A673 (cell line): ENCODE data around the gene KIAA1614. TPM values are rescaled to one million over a fixed set of nuclear protein-coding genes. Genes with fewer than 3 reads are reported as not detected.

Source experiments
- BruUV-seq: library from RNA; stranded (reverse); fragments of 400-500 nt; replicated peaks from 2 replicates; lab custom pipeline; 2021; lab: Mats Ljungman, UMichigan
- CTCF ChIA-PET: fragments of 300-600 bp; sonication (Branson Sonifier 250); formaldehyde crosslinking; loops from one replicate; lab custom pipeline; 2022; ENCODE audit warnings: antibody characterized with exemption; lab: Charles Lee
- POLR2A ChIA-PET: fragments of 300-600 bp; sonication (Branson Sonifier 250); formaldehyde crosslinking; loops from one replicate; lab custom pipeline; 2022; ENCODE audit warnings: antibody characterized with exemption; ENCODE audit not compliant: low non-redundant PET; lab: Charles Lee
- DNase-seq: peaks from one replicate; pipeline ENCODE4 v3.0.0-alpha.2; 2015; ENCODE audit warnings: low spot score
- H3K27ac ChIP-seq: fragments of 200-600 bp; sonication (generic); 2 replicates; pipeline ENCODE4 v1.5.1; 2016; ENCODE audit warnings: mixed run types, low read depth, mild to moderate bottlenecking, mixed read lengths, antibody characterized with exemption, low read length; ENCODE audit not compliant: poor library complexity, severe bottlenecking
- H3K27me3 ChIP-seq: fragments of 200-600 bp; sonication (generic); replicated peaks from 2 replicates; pipeline ENCODE4 v1.6.1; 2017; ENCODE audit warnings: mixed run types, low read depth, mild to moderate bottlenecking, mixed read lengths, antibody characterized with exemption, low read length; ENCODE audit not compliant: insufficient read depth, poor library complexity
- H3K36me3 ChIP-seq: fragments of 200-600 bp; sonication (generic); 2 replicates; pipeline ENCODE4 v1.6.1; 2016; ENCODE audit warnings: mixed run types, mild to moderate bottlenecking, mixed read lengths, antibody characterized with exemption, low read length; ENCODE audit not compliant: insufficient read depth, poor library complexity, severe bottlenecking
- H3K4me1 ChIP-seq: fragments of 200-600 bp; sonication (generic); 2 replicates; pipeline ENCODE4 v1.6.1; 2017; ENCODE audit warnings: mixed run types, mild to moderate bottlenecking, mixed read lengths, antibody characterized with exemption, low read length; ENCODE audit not compliant: insufficient read depth, poor library complexity, severe bottlenecking
- H3K4me3 ChIP-seq: fragments of 200-600 bp; sonication (generic); 2 replicates; pipeline ENCODE4 v1.5.1; 2016; ENCODE audit warnings: low read depth, mixed run types, mild to moderate bottlenecking, mixed read lengths, low read length; ENCODE audit not compliant: poor library complexity, severe bottlenecking
- H3K9me3 ChIP-seq: fragments of 200-600 bp; sonication (generic); 2 replicates; pipeline ENCODE4 v1.6.1; 2016; ENCODE audit warnings: mixed run types, low read depth, mild to moderate bottlenecking, mixed read lengths, antibody characterized with exemption, low read length; ENCODE audit not compliant: poor library complexity, severe bottlenecking
- CTCF ChIP-seq: fragments of 300-800, 200-600 bp; sonication (generic); conservative IDR thresholded peaks from 2 replicates; pipeline ENCODE4 v1.5.1; 2017; ENCODE audit warnings: low read depth, mild to moderate bottlenecking, antibody characterized with exemption, low read length, moderate library complexity, mixed read lengths
- EZH2 ChIP-seq: fragments of 200-600 bp; sonication (generic); IDR thresholded peaks from 2 replicates; pipeline ENCODE4 v1.6.1; 2017; ENCODE audit warnings: borderline replicate concordance, low read depth, mild to moderate bottlenecking, mixed read lengths, antibody characterized with exemption, low read length; ENCODE audit not compliant: poor library complexity, severe bottlenecking
- intact Hi-C: fragments of 100-400 bp; cut with micrococcal nuclease; formaldehyde crosslinking; loops from one replicate; pipeline ENCODE4 v1.10.0; 2022; ENCODE audit not compliant: unreplicated experiment
- total RNA-seq: library from RNA; stranded (reverse); gene quantifications from 2 replicates; pipeline ENCODE4 v1.2.3, GENCODE V29; 2021

Gene KIAA1614
- total RNA-seq, 1 experiment from 2014 or later = 0.67 TPM

- Histone ChIP-seq H3K4me3 (no peak overlapping the region), H3K27ac (no peak overlapping the region), H3K36me3 (no peaks in the 10 kb centered on the region), H3K27me3 (no peaks in the 10 kb centered on the region), H3K9me3 (no peaks in the 10 kb centered on the region), H3K4me1 (no peaks in the 10 kb centered on the region)
- no peak for TF ChIP-seq CTCF
- no peak for TF ChIP-seq EZH2
- DNase-seq = no peak
- CTCF ChIA-PET = no interaction called here
- intact Hi-C loops = no loop called here
- no TSS peak for BruUV-seq
- POLR2A ChIA-PET = no interaction called here
Measured at GRCh38 chr1:180945151-180945550, 32.5 kb downstream of the KIAA1614 start.

GRCh38 chr1:180945551-180945950 is 32.9 kb downstream of the KIAA1614 start:
- no peak for DNase-seq
- Histone ChIP-seq H3K9me3 (no peaks in the 10 kb centered on the region), H3K4me1 (no peaks in the 10 kb centered on the region), H3K36me3 (no peaks in the 10 kb centered on the region), H3K4me3 (no peak overlapping the region), H3K27me3 (no peaks in the 10 kb centered on the region), H3K27ac (no peak overlapping the region)
- ChIA-PET POLR2A (no interaction called here), CTCF (no interaction called here)
- TF ChIP-seq EZH2 = no peak
- no peak for TF ChIP-seq CTCF
- no TSS peak for BruUV-seq
- intact Hi-C loops = no loop called here

- Histone ChIP-seq H3K4me1 (no peaks in the 10 kb centered on the region), H3K9me3 (no peaks in the 10 kb centered on the region), H3K27me3 (no peaks in the 10 kb centered on the region), H3K27ac (no peak overlapping the region), H3K36me3 (no peaks in the 10 kb centered on the region), H3K4me3 (no peak overlapping the region)
- ChIA-PET POLR2A (no interaction called here), CTCF (no interaction called here)
- no TSS peak for BruUV-seq
- no peak for DNase-seq
- intact Hi-C loops = no loop called here
- TF ChIP-seq CTCF (no peak), EZH2 (no peak)
Measured at GRCh38 chr1:180946056-180946455, 33.4 kb downstream of the KIAA1614 start.
